Upper lobe of right lung (tissue), 1 donor: Measurements from ENCODE around the gene DTX2. TPM values are rescaled to one million over a fixed set of nuclear protein-coding genes. Genes with fewer than 3 reads are reported as not detected.
"Not testable (repeated sequence)": the region's sequence is repeated elsewhere in the genome, so short reads cannot be mapped to it uniquely, and the experiment has no call there.

Experiments used
- ATAC-seq: fragments of 200-7000 bp; cut with Tn5 transposase; one replicate; pipeline ENCODE4 v1.9.1; 2020; ENCODE audit warnings: mild to moderate bottlenecking, moderate library complexity
- DNase-seq: peaks from one replicate; pipeline ENCODE4 v3.0.0-alpha.2; 2020
- H3K27ac ChIP-seq: fragments of 200-600 bp; one replicate; pipeline ENCODE4 v1.8.0; 2022
- H3K27me3 ChIP-seq: fragments of 200-600 bp; one replicate; pipeline ENCODE4 v1.8.0; 2022; ENCODE audit warnings: mild to moderate bottlenecking
- H3K36me3 ChIP-seq: fragments of 200-600 bp; one replicate; pipeline ENCODE4 v1.8.0; 2022
- H3K4me1 ChIP-seq: fragments of 200-600 bp; one replicate; pipeline ENCODE4 v1.8.0; 2022
- H3K4me3 ChIP-seq: fragments of 200-600 bp; one replicate; pipeline ENCODE4 v1.8.0; 2022; ENCODE audit warnings: mild to moderate bottlenecking
- H3K9me3 ChIP-seq: fragments of 200-600 bp; one replicate; pipeline ENCODE4 v1.8.0; 2022
- intact Hi-C: fragments of 100-400 bp; cut with DNase I; formaldehyde crosslinking; loops from one replicate; pipeline ENCODE4 v1.11.0; 2022
- total RNA-seq: library from RNA; stranded (reverse); fragmentation: NEBNext Ultra II Directional; extraction: Animal tissue kit (Norgen Biotek cat#: 25700); gene quantifications from one replicate; pipeline ENCODE4 v1.2.1, GENCODE V29; 2021
- TF ChIP-seq, protein P1 (sequence below): fragments of 200-600 bp; IDR thresholded peaks from one replicate; pipeline ENCODE4 v1.8.0; 2022; ENCODE audit warnings: antibody characterized with exemption
- donor health status: DM: no; HTN: yes; CAD: no; lungs with severe emphysema.

Gene DTX2
- total RNA-seq, 1 donor from 2014 or later: 25.6 TPM

- Histone ChIP-seq H3K36me3 (no peaks in the 10 kb centered on the region), H3K27ac (no peak overlapping the region), H3K4me1 (peaks cover 4% of the 10 kb centered on the region), H3K27me3 (no peaks in the 10 kb centered on the region), H3K9me3 (no peaks in the 10 kb centered on the region), H3K4me3 (no peak overlapping the region)
- ATAC-seq: no peak
- intact Hi-C loops: no loop called here
- TF ChIP-seq, protein P1, sequence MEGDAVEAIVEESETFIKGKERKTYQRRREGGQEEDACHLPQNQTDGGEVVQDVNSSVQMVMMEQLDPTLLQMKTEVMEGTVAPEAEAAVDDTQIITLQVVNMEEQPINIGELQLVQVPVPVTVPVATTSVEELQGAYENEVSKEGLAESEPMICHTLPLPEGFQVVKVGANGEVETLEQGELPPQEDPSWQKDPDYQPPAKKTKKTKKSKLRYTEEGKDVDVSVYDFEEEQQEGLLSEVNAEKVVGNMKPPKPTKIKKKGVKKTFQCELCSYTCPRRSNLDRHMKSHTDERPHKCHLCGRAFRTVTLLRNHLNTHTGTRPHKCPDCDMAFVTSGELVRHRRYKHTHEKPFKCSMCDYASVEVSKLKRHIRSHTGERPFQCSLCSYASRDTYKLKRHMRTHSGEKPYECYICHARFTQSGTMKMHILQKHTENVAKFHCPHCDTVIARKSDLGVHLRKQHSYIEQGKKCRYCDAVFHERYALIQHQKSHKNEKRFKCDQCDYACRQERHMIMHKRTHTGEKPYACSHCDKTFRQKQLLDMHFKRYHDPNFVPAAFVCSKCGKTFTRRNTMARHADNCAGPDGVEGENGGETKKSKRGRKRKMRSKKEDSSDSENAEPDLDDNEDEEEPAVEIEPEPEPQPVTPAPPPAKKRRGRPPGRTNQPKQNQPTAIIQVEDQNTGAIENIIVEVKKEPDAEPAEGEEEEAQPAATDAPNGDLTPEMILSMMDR: no peak
- no peak for DNase-seq
Observed at GRCh38 chr7:76430211-76430610, 31.3 kb upstream of the DTX2 start.

DNA sequence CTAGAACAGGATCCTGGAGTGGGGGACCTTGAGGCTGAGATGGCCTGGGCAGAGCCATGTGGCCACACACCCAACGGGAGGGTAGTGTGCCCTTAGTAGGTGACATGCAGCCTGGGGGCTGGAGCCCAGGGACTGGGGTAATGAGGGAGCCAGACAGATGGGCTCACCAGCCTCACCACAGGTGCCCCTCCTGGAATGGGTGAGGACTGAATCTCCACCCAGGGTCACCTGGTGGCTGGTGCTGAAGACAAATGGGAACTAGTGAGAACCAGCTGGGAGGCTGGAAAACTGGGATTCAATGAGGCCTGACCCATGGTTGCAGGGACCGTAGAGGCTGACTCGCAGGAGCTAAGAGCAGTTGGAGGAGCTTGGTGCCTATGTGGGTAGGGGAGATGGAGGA, 30.7 kb upstream of the DTX2 start:
- Histone ChIP-seq H3K27ac (no peak overlapping the region), H3K36me3 (no peaks in the 10 kb centered on the region), H3K4me3 (no peak overlapping the region), H3K27me3 (no peaks in the 10 kb centered on the region), H3K4me1 (peaks cover 4% of the 10 kb centered on the region), H3K9me3 (no peaks in the 10 kb centered on the region)
- DNase-seq: no peak
- TF ChIP-seq, protein P1: no peak
- intact Hi-C loops: no loop called here
- peak; percentile 4 for ATAC-seq

- intact Hi-C loops, H3K4me1 ChIP-seq, H3K4me3 ChIP-seq, DNase-seq, H3K27me3 ChIP-seq, H3K27ac ChIP-seq, H3K9me3 ChIP-seq, H3K36me3 ChIP-seq: not testable (repeated sequence)
- peak; percentile 88 for ATAC-seq
- TF ChIP-seq, protein P1: peak; percentile 53
Observed at GRCh38 chr7:76437873-76438272, 23.6 kb upstream of the DTX2 start.

DNA sequence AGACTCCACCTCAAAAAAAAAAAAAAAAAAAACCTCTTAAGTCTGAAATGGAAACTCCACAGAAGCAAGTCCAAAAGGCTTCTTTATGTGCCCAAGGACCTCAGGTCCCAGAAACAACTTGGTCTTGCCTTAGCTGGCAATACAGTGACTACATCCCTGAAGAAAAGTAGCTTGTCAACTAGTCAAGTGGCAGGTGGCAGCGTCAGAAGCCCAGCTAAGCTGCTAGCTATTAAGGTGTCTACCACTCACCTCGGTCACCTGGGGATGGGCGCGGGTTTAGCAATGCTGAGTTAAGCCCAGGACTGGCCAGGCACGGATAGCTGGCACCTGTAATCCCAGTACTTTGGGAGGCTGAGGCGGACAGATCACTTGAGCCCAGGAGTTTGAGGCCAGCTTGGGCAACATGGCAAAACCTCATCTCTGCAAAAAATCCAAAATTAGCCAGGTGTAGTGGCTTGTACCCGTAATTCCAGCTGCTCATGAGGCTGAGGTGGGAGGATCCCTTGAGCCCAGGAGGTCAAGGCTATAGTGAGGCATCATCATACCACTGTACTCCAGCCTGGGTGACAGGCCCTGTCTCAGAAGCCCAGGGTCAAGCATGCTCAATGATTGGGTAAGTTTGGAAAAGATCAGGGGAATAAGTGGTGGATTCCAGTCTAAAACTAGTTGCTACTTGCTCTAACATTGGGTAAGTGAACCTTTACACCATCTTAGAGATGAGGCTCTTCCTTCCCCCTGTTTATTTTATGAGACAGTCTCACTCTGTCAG, 22.2 kb upstream of the DTX2 start:
- DNase-seq, H3K9me3 ChIP-seq, H3K4me1 ChIP-seq, H3K36me3 ChIP-seq, ATAC-seq, H3K4me3 ChIP-seq, H3K27me3 ChIP-seq, intact Hi-C loops, H3K27ac ChIP-seq: not testable (repeated sequence)

- H3K36me3 ChIP-seq, H3K27me3 ChIP-seq, intact Hi-C loops, H3K27ac ChIP-seq, H3K4me1 ChIP-seq, DNase-seq, H3K9me3 ChIP-seq, ATAC-seq, H3K4me3 ChIP-seq: not testable (repeated sequence)
Observed at GRCh38 chr7:76440404-76440803, 21.1 kb upstream of the DTX2 start.

- H3K9me3 ChIP-seq, H3K27ac ChIP-seq, H3K4me3 ChIP-seq, H3K27me3 ChIP-seq, DNase-seq, intact Hi-C loops, H3K4me1 ChIP-seq, H3K36me3 ChIP-seq: not testable (repeated sequence)
- peak; percentile 75 for ATAC-seq
Observed at GRCh38 chr7:76441792-76442191, 19.7 kb upstream of the DTX2 start.

GRCh38 chr7:76442664-76443446, 18.7 kb upstream of the DTX2 start:
- H3K27ac ChIP-seq, intact Hi-C loops, ATAC-seq, DNase-seq, H3K9me3 ChIP-seq, H3K27me3 ChIP-seq, H3K4me1 ChIP-seq, H3K4me3 ChIP-seq, H3K36me3 ChIP-seq: not testable (repeated sequence)

GRCh38 chr7:76443846-76444245, 17.7 kb upstream of the DTX2 start:
- H3K36me3 ChIP-seq, H3K27me3 ChIP-seq, intact Hi-C loops, H3K4me1 ChIP-seq, H3K4me3 ChIP-seq, H3K27ac ChIP-seq, H3K9me3 ChIP-seq, DNase-seq: not testable (repeated sequence)
- ATAC-seq: peak; percentile 38

DNA sequence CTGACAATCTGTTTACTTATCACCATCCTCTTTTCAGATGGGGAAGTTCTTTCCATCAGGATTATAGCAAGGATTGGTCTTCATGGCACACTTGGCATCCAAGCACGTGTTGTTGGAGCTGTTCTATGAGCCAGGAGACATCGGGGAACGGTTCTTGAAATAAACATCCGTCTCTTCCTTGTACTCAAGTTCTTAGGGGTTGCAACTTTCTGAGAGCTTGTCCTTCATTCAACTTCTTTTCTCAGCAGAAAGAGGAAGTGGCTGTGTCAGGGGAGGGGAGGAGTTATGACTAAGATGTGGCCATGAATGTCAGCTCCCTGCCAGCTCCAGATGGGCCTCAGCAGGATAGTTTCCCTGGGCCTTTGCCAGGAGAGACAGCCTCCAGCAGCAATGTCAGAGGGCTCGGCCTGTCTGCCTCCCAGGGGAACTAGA, 15.9 kb upstream of the DTX2 start:
- H3K4me3 ChIP-seq, H3K27me3 ChIP-seq, H3K36me3 ChIP-seq, H3K4me1 ChIP-seq, DNase-seq, intact Hi-C loops, H3K9me3 ChIP-seq, H3K27ac ChIP-seq: not testable (repeated sequence)
- peak; percentile 94 for ATAC-seq

- H3K4me3 ChIP-seq, DNase-seq, H3K27ac ChIP-seq, ATAC-seq, H3K4me1 ChIP-seq, H3K36me3 ChIP-seq, H3K9me3 ChIP-seq, intact Hi-C loops, H3K27me3 ChIP-seq: not testable (repeated sequence)
Observed at GRCh38 chr7:76457017-76457416, 4.5 kb upstream of the DTX2 start.

DNA sequence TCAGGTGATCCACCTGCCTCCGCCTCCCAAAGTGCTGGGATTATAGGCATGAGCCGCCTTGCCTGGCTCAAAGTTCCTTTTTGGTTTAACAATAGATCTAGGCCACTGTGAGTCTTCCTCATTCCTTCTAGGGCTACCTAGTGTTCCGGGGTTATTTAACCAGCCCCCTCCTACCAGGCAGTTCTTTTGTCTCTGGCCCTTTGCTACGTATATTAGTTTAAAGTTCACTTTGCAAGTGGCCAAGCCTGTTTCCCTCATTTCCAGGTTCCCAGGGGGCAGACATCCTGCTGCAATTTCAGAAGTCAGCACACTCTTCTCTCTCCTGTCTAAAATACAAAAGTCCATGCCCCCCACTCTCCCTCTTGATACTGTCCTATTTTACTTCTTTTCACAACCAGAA, 3.0 kb upstream of the DTX2 start:
- H3K27ac ChIP-seq, H3K4me1 ChIP-seq, H3K9me3 ChIP-seq, intact Hi-C loops, H3K27me3 ChIP-seq, ATAC-seq, H3K4me3 ChIP-seq, H3K36me3 ChIP-seq, DNase-seq: not testable (repeated sequence)
